A673 (cell line): ENCODE results near the gene COA7. TPM values are rescaled to one million over a fixed set of nuclear protein-coding genes. Genes with fewer than 3 reads are reported as not detected.

Experiments
- Bru-seq: library from RNA; stranded (reverse); fragments of 400-500 nt; gene quantifications from one replicate; lab custom pipeline; 2021; lab: Mats Ljungman, UMichigan
- BruChase-seq, 2 experiments: library from RNA; stranded (reverse); fragments of 400-500 nt; gene quantifications; one replicate each; lab custom pipeline; 2021; lab: Mats Ljungman, UMichigan
- BruUV-seq: library from RNA; stranded (reverse); fragments of 400-500 nt; replicated peaks from 2 replicates; lab custom pipeline; 2021; lab: Mats Ljungman, UMichigan
- CTCF ChIA-PET: fragments of 300-600 bp; sonication (Branson Sonifier 250); formaldehyde crosslinking; loops from one replicate; lab custom pipeline; 2022; ENCODE audit warnings: antibody characterized with exemption; lab: Charles Lee
- POLR2A ChIA-PET: fragments of 300-600 bp; sonication (Branson Sonifier 250); formaldehyde crosslinking; loops from one replicate; lab custom pipeline; 2022; ENCODE audit warnings: antibody characterized with exemption; ENCODE audit not compliant: low non-redundant PET; lab: Charles Lee
- DNase-seq: peaks from one replicate; pipeline ENCODE4 v3.0.0-alpha.2; 2015; ENCODE audit warnings: low spot score
- H3K27ac ChIP-seq: fragments of 200-600 bp; sonication (generic); 2 replicates; pipeline ENCODE4 v1.5.1; 2016; ENCODE audit warnings: mixed run types, low read depth, mild to moderate bottlenecking, mixed read lengths, antibody characterized with exemption, low read length; ENCODE audit not compliant: poor library complexity, severe bottlenecking
- H3K27me3 ChIP-seq: fragments of 200-600 bp; sonication (generic); replicated peaks from 2 replicates; pipeline ENCODE4 v1.6.1; 2017; ENCODE audit warnings: mixed run types, low read depth, mild to moderate bottlenecking, mixed read lengths, antibody characterized with exemption, low read length; ENCODE audit not compliant: insufficient read depth, poor library complexity
- H3K36me3 ChIP-seq: fragments of 200-600 bp; sonication (generic); 2 replicates; pipeline ENCODE4 v1.6.1; 2016; ENCODE audit warnings: mixed run types, mild to moderate bottlenecking, mixed read lengths, antibody characterized with exemption, low read length; ENCODE audit not compliant: insufficient read depth, poor library complexity, severe bottlenecking
- H3K4me1 ChIP-seq: fragments of 200-600 bp; sonication (generic); 2 replicates; pipeline ENCODE4 v1.6.1; 2017; ENCODE audit warnings: mixed run types, mild to moderate bottlenecking, mixed read lengths, antibody characterized with exemption, low read length; ENCODE audit not compliant: insufficient read depth, poor library complexity, severe bottlenecking
- H3K4me3 ChIP-seq: fragments of 200-600 bp; sonication (generic); 2 replicates; pipeline ENCODE4 v1.5.1; 2016; ENCODE audit warnings: low read depth, mixed run types, mild to moderate bottlenecking, mixed read lengths, low read length; ENCODE audit not compliant: poor library complexity, severe bottlenecking
- H3K9me3 ChIP-seq: fragments of 200-600 bp; sonication (generic); 2 replicates; pipeline ENCODE4 v1.6.1; 2016; ENCODE audit warnings: mixed run types, low read depth, mild to moderate bottlenecking, mixed read lengths, antibody characterized with exemption, low read length; ENCODE audit not compliant: poor library complexity, severe bottlenecking
- EZH2 ChIP-seq: fragments of 200-600 bp; sonication (generic); IDR thresholded peaks from 2 replicates; pipeline ENCODE4 v1.6.1; 2017; ENCODE audit warnings: borderline replicate concordance, low read depth, mild to moderate bottlenecking, mixed read lengths, antibody characterized with exemption, low read length; ENCODE audit not compliant: poor library complexity, severe bottlenecking
- intact Hi-C: fragments of 100-400 bp; cut with micrococcal nuclease; formaldehyde crosslinking; loops from one replicate; pipeline ENCODE4 v1.10.0; 2022; ENCODE audit not compliant: unreplicated experiment
- long read RNA-seq: library from polyadenylated mRNA; stranded (forward); transcript quantifications from one replicate; pipeline ENCODE4 v2.0.0, GENCODE V29; 2022
- total RNA-seq: library from RNA; stranded (reverse); gene quantifications from 2 replicates; pipeline ENCODE4 v1.2.3, GENCODE V29; 2021
- TF ChIP-seq, protein P1 (sequence below): fragments of 300-800, 200-600 bp; sonication (generic); conservative IDR thresholded peaks from 2 replicates; pipeline ENCODE4 v1.5.1; 2017; ENCODE audit warnings: low read depth, mild to moderate bottlenecking, antibody characterized with exemption, low read length, moderate library complexity, mixed read lengths

COA7 gene
- total RNA-seq (52.1 and 53.4 TPM in 2 replicates), Bru-seq, nascent RNA (percentile 88 among the genes with signal in this experiment), BruChase-seq, experiment 1, labeled RNA remaining after a 2-hour chase (percentile 96 among the genes with signal in this experiment), BruChase-seq, experiment 2, labeled RNA remaining after a 6-hour chase (percentile 93 among the genes with signal in this experiment)
- long read RNA-seq, full-length matches to known transcripts, result 20 of 25 reads
- long read RNA-seq, partial matches to known transcripts, result 0 of 25 reads
- long read RNA-seq, other reads (novel, unspliced or antisense), result 5 of 25 reads

DNA sequence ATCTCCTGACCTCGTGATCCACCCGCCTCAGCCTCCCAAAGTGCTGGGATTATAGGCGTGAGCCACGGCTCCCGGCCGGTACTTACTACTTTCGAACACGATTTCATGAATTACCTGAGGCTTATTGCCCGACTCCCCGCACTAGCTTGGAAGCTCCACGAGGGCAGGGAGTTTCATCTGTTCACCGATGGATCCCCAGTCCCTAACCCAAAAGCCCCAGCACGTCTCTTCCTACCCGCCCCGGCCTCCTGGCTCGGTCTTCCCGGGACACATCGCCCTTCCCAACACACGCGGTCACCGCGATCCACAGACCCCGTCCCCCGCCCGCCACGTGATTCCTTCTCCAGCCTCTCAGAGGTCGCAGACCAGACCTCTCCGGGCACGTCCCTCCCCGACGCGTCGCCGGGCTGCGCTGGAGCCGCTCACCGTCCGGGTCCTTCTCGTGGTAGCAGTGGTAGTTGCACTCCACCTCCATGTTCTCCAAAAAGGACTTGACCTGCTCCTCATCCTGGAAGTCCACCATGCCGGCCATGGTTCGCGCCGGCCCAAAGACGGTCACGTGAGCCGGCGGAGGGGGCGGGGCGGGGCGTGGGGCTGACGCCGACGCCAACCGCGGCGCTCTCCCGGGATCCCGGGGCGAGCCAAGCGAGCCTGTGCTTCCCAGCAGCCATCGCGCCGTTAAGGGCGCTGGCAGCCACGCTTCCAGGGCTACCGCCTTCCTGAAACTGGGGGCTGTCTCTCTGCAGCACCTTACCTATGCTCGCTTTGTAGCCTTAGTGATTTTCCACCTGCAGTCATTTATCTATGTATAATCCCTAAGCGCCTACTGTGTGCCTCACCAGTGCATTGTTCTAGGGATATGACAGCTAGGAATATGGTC lies at the start of gene COA7:
Gene COA7 (minus strand): TSS at position 553 of the 880 bp plus-strand sequence. CDS start 21 bp downstream, at position 532.
- intact Hi-C loops, result no loop called here
- peak within 1 kb of the TSS; percentile 80 for H3K4me3 ChIP-seq
- peak within 1 kb of the TSS; percentile 83 for H3K27ac ChIP-seq
- DNase-seq, result peak; percentile 91
- H3K27me3 ChIP-seq, result no peaks in the 10 kb centered on the region
- peaks cover 4% of the 10 kb centered on the region for H3K36me3 ChIP-seq
- POLR2A ChIA-PET, result no interaction called here
- H3K4me1 ChIP-seq, result peaks cover 4% of the 10 kb centered on the region
- CTCF ChIA-PET, result interaction anchor here (0.5 kb wide), 1 partner anchor 273 kb away, joined by 3 read pairs; no protein-coding TSS in a partner anchor
- no TSS peak for BruUV-seq
- TF ChIP-seq, protein P1, sequence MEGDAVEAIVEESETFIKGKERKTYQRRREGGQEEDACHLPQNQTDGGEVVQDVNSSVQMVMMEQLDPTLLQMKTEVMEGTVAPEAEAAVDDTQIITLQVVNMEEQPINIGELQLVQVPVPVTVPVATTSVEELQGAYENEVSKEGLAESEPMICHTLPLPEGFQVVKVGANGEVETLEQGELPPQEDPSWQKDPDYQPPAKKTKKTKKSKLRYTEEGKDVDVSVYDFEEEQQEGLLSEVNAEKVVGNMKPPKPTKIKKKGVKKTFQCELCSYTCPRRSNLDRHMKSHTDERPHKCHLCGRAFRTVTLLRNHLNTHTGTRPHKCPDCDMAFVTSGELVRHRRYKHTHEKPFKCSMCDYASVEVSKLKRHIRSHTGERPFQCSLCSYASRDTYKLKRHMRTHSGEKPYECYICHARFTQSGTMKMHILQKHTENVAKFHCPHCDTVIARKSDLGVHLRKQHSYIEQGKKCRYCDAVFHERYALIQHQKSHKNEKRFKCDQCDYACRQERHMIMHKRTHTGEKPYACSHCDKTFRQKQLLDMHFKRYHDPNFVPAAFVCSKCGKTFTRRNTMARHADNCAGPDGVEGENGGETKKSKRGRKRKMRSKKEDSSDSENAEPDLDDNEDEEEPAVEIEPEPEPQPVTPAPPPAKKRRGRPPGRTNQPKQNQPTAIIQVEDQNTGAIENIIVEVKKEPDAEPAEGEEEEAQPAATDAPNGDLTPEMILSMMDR, result no peak
- no peak for TF ChIP-seq EZH2
- no peaks in the 10 kb centered on the region for H3K9me3 ChIP-seq

DNA sequence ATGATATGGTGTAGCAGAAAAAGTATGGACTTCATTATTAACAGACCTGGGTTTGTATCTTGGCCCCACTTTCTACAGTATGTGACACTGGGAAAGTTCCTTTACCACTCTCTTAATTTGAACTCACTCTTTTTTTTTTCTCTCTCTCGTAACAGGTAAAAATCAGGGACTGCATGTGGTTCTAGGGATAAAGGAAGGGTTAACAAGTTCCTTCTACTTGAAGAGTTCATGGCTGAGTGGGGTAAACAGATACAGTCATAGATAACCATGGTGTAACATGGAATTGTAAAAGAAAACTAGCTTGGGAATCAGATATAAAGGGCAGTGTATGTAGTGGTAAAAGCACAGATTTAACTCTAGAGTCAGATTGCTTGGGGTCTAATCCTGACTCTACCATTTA lies 49.3 kb upstream of the COA7 start:
- Histone ChIP-seq H3K4me1 (peaks cover 11% of the 10 kb centered on the region), H3K27me3 (no peaks in the 10 kb centered on the region), H3K9me3 (no peaks in the 10 kb centered on the region), H3K27ac (no peak overlapping the region), H3K36me3 (no peaks in the 10 kb centered on the region), H3K4me3 (no peak overlapping the region)
- no peak for DNase-seq
- BruUV-seq, result no TSS peak
- TF ChIP-seq, protein P1, result no peak
- no peak for TF ChIP-seq EZH2
- ChIA-PET CTCF (no interaction called here), POLR2A (no interaction called here)
- intact Hi-C loops, result no loop called here

DNA sequence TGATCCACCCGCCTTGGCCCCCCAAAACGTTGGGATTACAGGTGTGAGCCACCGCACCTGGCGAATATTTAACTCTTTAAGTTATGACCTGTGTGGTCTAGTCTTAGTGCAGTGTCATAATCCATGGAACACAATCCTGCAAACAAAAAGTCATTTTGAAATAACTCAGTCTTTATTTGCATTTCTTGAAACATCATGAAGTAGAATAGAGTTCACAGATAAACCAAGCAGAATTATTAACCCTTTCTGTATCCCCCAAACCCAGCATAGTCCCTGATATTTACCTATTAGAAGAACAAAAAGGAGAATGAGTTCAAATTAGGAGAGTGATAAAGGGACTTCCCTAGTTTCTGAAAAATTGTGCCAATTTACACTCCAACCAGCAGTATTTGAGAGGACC lies 48.0 kb upstream of the COA7 start:
- intact Hi-C loops, result no loop called here
- Histone ChIP-seq H3K36me3 (no peaks in the 10 kb centered on the region), H3K4me1 (no peaks in the 10 kb centered on the region), H3K4me3 (no peak overlapping the region), H3K27ac (no peak overlapping the region), H3K9me3 (no peaks in the 10 kb centered on the region), H3K27me3 (no peaks in the 10 kb centered on the region)
- POLR2A ChIA-PET, result no interaction called here
- CTCF ChIA-PET, result no interaction called here
- TF ChIP-seq EZH2, result no peak
- TF ChIP-seq, protein P1, result no peak
- no peak for DNase-seq
- BruUV-seq, result no TSS peak
